Ectodermal cell (in vitro differentiated cells): ENCODE results near the gene SGCE. TPM values are rescaled to one million over a fixed set of nuclear protein-coding genes. Genes with fewer than 3 reads are reported as not detected.
"Not testable (repeated sequence)": the region's sequence is repeated elsewhere in the genome, so short reads cannot be mapped to it uniquely, and the experiment has no call there.

Experiments
- H3K27ac ChIP-seq: 2 replicates; pipeline ENCODE4 v1.7.0; 2013; ENCODE audit warnings: mild to moderate bottlenecking, low read depth, low read length; ENCODE audit not compliant: insufficient read depth, poor library complexity, severe bottlenecking
- H3K27me3 ChIP-seq: 2 replicates; pipeline ENCODE4 v1.7.0; 2013; ENCODE audit warnings: mild to moderate bottlenecking, low read length; ENCODE audit not compliant: insufficient read depth, control insufficient read depth, poor library complexity, severe bottlenecking
- H3K36me3 ChIP-seq: one replicate; pipeline ENCODE4 v1.7.0; 2013; ENCODE audit warnings: low read length; ENCODE audit not compliant: control insufficient read depth, insufficient read depth
- H3K4me1 ChIP-seq: one replicate; pipeline ENCODE4 v1.7.0; 2013; ENCODE audit warnings: low read length; ENCODE audit not compliant: control insufficient read depth, insufficient read depth
- H3K4me3 ChIP-seq: 2 replicates; pipeline ENCODE4 v1.7.0; 2013; ENCODE audit warnings: low read depth, low read length, control low read depth; ENCODE audit not compliant: insufficient read depth
- H3K9me3 ChIP-seq: 2 replicates; pipeline ENCODE4 v1.7.0; 2013; ENCODE audit warnings: mild to moderate bottlenecking, low read length, moderate library complexity; ENCODE audit not compliant: control insufficient read depth
- WGBS, 2 experiments: methylation state at CpG; one replicate each; pipeline ENCODE4 v1.1.7; 2013; ENCODE audit warnings: missing lambda C conversion rate in 2 of 2; 5-methylcytosine and 5-hydroxymethylcytosine counted together
- polyA plus RNA-seq, 4 experiments: library from polyadenylated mRNA; stranded (reverse); fragments of 50-300 nt; gene quantifications; one replicate each; pipeline ENCODE4 v1.2.3, GENCODE V29; 2013

The SGCE gene
- 49.7 TPM for polyA plus RNA-seq (2013, experiment 1 of 4)
- 52.8 TPM for polyA plus RNA-seq (2013, experiment 2 of 4)
- polyA plus RNA-seq (2013, experiment 3 of 4): 58.0 TPM
- polyA plus RNA-seq (2013, experiment 4 of 4): 66.3 TPM

GRCh38 chr7:94655848-94656657, at the start of gene SGCE:
Gene SGCE (minus strand): TSS chr7:94656133. CDS start chr7:94656098, 35 bp downstream.
- Histone ChIP-seq H3K4me1 (peaks cover 11% of the 10 kb centered on the region), H3K4me3 (peak within 1 kb of the TSS; percentile 64), H3K36me3 (no peaks in the 10 kb centered on the region), H3K27me3 (no peaks in the 10 kb centered on the region), H3K9me3 (no peaks in the 10 kb centered on the region), H3K27ac (peak within 1 kb of the TSS; percentile 9)
- 28 to 31% methylated on average over 55 of the region's 63 CpGs for WGBS, 2 experiments

- H3K4me1 ChIP-seq: peaks cover 12% of the 10 kb centered on the region
- H3K4me3 ChIP-seq, H3K9me3 ChIP-seq, H3K36me3 ChIP-seq, H3K27me3 ChIP-seq, H3K27ac ChIP-seq: not testable (repeated sequence)
- 95 to 97% methylated on average over 39 of the region's 39 CpGs for WGBS, 2 experiments
Measured at GRCh38 chr7:94705155-94706021, 49.5 kb upstream of the SGCE start.

GRCh38 chr7:94701555-94701973, 45.6 kb upstream of the SGCE start:
- H3K36me3 ChIP-seq: no peaks in the 10 kb centered on the region
- H3K27me3 ChIP-seq: no peaks in the 10 kb centered on the region
- H3K4me1 ChIP-seq: peaks cover 12% of the 10 kb centered on the region
- no peaks in the 10 kb centered on the region for H3K9me3 ChIP-seq
- 78 to 87% methylated on average over 1 of the region's 1 CpG for WGBS, 2 experiments
- H3K27ac ChIP-seq: peak overlapping the region; percentile 64
- H3K4me3 ChIP-seq: no peak overlapping the region

- H3K27me3 ChIP-seq: no peaks in the 10 kb centered on the region
- H3K4me3 ChIP-seq: no peak overlapping the region
- peaks cover 12% of the 10 kb centered on the region for H3K4me1 ChIP-seq
- no peaks in the 10 kb centered on the region for H3K9me3 ChIP-seq
- H3K36me3 ChIP-seq: no peaks in the 10 kb centered on the region
- peak overlapping the region; percentile 64 for H3K27ac ChIP-seq
Measured at GRCh38 chr7:94700926-94701554, 45.1 kb upstream of the SGCE start.

- Histone ChIP-seq H3K27me3 (no peaks in the 10 kb centered on the region), H3K9me3 (no peaks in the 10 kb centered on the region), H3K4me3 (no peak overlapping the region), H3K27ac (no peak overlapping the region), H3K36me3 (no peaks in the 10 kb centered on the region), H3K4me1 (peaks cover 12% of the 10 kb centered on the region)
- 100% methylated on average over 1 of the region's 2 CpGs; no CpG with 5 or more reads in 1 of the 2 experiments for WGBS, 2 experiments
Measured at GRCh38 chr7:94698275-94698674, 42.3 kb upstream of the SGCE start.

GRCh38 chr7:94697035-94697974, 41.4 kb upstream of the SGCE start:
- H3K4me1 ChIP-seq: peaks cover 6% of the 10 kb centered on the region
- no peaks in the 10 kb centered on the region for H3K9me3 ChIP-seq
- 92 to 96% methylated on average over 1 of the region's 1 CpG for WGBS, 2 experiments
- H3K36me3 ChIP-seq: no peaks in the 10 kb centered on the region
- no peak overlapping the region for H3K27ac ChIP-seq
- H3K4me3 ChIP-seq: no peak overlapping the region
- H3K27me3 ChIP-seq: no peaks in the 10 kb centered on the region

- WGBS, 2 experiments: 73 to 78% methylated on average over 2 of the region's 2 CpGs
- H3K27ac ChIP-seq: no peak overlapping the region
Measured at GRCh38 chr7:94687810-94688209, 31.9 kb upstream of the SGCE start.

GRCh38 chr7:94687076-94687475, 31.1 kb upstream of the SGCE start:
- Histone ChIP-seq H3K9me3 (no peaks in the 10 kb centered on the region), H3K27me3 (no peaks in the 10 kb centered on the region), H3K4me3 (no peak overlapping the region), H3K27ac (no peak overlapping the region), H3K4me1 (no peaks in the 10 kb centered on the region), H3K36me3 (no peaks in the 10 kb centered on the region)
- 86 to 91% methylated on average over 2 of the region's 2 CpGs for WGBS, 2 experiments

More at GRCh38 chr7:94687810-94688209, 31.9 kb upstream of the SGCE start:
- H3K9me3 ChIP-seq: no peaks in the 10 kb centered on the region
- H3K36me3 ChIP-seq: no peaks in the 10 kb centered on the region
- no peak overlapping the region for H3K4me3 ChIP-seq
- H3K27me3 ChIP-seq: no peaks in the 10 kb centered on the region
- H3K4me1 ChIP-seq: no peaks in the 10 kb centered on the region

- H3K27me3 ChIP-seq: no peaks in the 10 kb centered on the region
- H3K27ac ChIP-seq: no peak overlapping the region
- H3K36me3 ChIP-seq: no peaks in the 10 kb centered on the region
- H3K4me3 ChIP-seq: no peak overlapping the region
- WGBS, 2 experiments: 87 to 92% methylated on average over 1 of the region's 1 CpG
- no peaks in the 10 kb centered on the region for H3K4me1 ChIP-seq
- no peaks in the 10 kb centered on the region for H3K9me3 ChIP-seq
Measured at GRCh38 chr7:94683066-94683465, 27.1 kb upstream of the SGCE start.
